Hippocampal formation (tissue), 2 donors: ENCODE measurements around the gene HSPD1.

ENCODE experiments used
- DNase-seq, 2 donors: peaks; one replicate each; lab custom pipeline; 2025; lab: John Stamatoyannopoulos, UW

Gene HSPD1

GRCh38 chr2:197499594-197500502 is at the start of gene HSPD1, which contains the start of gene HSPE1:
Gene HSPD1 (minus strand): TSS chr2:197499840. CDS start chr2:197498848, 992 bp downstream.
Gene HSPE1 (plus strand): TSS chr2:197500379. CDS start chr2:197500437, 58 bp downstream.
- DNase-seq: peak; percentile 97 to 98

GRCh38 chr2:197548582-197548981 is 48.9 kb upstream of the HSPD1 start:
- DNase-seq: no peak

GRCh38 chr2:197547163-197547900 is 47.7 kb upstream of the HSPD1 start:
- no peak for DNase-seq

GRCh38 chr2:197543206-197543605 is 43.6 kb upstream of the HSPD1 start:
- DNase-seq: no peak

GRCh38 chr2:197539734-197540133 is 40.1 kb upstream of the HSPD1 start:
- no peak for DNase-seq

GRCh38 chr2:197538412-197538811 is 38.8 kb upstream of the HSPD1 start:
- DNase-seq: no peak

- no peak for DNase-seq
Observed at GRCh38 chr2:197517150-197517549, 17.5 kb upstream of the HSPD1 start.

DNA sequence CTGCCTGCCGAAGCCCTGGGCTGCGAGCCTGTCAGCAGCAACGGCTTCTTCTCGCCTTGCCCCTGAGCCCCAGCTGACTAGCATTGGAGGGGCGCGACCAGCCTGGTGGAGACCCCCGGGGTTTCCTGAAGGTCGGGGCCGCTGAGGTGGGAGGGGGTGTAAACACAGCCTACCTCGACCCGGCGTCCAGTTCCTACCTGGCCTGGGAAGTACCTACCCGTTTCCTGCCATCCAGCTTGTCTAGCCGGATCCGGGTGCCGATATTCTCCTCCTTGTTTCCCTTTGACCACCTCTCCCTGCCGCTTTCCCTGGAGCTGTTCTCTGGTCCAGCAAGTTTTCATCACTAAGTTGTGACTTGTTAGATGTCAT is 16.7 kb upstream of the HSPD1 start:
- peak in 1 of 2 donors; percentile 30 for DNase-seq

DNA sequence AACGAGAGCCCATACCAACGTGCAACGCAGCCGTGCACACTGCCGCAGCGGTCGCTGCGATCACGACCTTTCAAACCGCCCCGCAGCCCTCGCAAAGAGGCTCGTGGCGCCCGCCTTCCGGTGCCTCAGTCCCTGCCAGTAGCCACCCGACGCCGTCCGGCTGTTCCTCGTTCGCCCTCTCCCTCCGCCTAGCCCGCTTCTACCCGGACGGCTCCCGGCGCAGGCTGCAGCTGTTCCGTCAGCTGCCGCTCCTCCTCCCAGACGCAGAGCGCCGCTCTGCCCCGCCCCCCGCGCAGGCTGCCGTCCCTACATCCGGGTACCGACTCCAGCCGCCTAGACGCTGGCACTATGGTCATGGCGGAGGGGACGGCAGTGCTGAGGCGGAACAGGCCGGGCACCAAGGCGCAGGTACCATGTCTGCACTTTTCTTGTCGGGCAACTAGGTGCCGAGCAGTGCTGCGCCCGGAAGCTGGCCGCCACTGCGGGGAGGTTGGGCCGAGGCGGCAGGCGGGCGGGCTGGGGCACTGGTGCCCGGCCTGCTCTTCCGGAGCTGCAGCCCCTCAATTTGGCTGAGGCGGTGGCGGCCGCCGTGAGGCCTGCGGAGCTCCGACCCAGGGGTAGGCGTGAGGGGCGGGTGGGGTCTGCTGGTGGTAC is 16.2 kb upstream of the HSPD1 start, which contains the start of gene MOB4:
Gene MOB4 (plus strand): TSS at position 328 of the 654 bp plus-strand sequence. CDS start 21 bp downstream, at position 349.
- DNase-seq: peak; percentile 95 to 96

DNA sequence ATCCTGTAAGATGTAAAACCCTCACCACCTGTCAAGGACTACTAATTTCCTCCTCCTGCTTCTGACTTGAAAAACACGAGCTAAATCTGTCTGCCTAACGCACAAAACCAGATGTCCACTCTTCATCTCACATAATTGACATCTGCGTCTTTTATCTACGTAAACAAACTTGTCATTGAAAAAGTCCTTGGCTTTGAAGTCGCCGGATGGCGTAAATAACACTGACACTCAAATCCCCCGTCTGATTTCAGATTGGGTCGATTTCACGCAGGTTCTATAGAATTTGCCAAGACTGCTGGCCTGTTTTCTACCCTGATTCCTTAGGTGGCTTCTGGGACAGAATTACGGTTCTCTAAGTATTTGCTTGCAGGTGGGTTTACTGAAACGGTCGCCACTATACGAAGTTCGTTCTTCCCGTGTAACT is 15.7 kb upstream of the HSPD1 start:
- DNase-seq: peak in 1 of 2 donors; percentile 73

DNA sequence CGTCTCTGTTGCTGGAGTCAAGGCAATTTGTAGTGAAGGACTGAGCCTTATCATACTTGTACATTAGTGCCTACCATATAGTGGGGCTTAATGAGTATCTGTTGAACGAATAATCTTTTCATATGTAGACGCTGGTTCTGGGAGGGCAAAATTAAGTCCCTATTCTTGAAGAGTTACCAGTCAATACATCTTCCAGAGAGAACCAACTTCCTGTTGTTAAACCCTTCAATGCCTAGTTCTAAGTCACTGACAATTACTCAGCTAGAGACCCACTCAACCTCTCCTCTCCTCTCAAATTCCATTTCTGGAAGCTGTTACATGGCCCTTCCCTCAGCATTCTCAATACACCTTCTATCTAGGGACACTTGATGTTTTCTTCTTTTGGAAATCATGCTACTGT is 15.1 kb upstream of the HSPD1 start:
- no peak for DNase-seq

DNA sequence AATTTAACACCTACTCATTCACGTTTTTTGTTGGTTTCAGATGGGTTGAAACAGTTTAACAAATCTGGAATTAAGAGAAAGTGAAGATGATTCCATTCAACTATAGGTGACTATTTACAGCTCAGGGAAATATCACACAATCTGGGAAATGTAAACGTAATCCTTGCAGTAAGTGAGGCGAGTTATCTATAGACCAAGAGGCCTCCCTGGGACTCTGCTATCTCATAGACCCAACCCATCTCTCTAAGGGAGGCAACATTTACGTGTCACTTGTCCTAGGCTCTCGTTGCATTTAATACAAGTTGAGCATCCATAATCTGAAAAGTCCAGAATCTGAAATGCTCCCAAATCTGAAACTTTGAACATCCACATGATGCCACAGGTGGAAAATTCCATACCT is 14.3 kb upstream of the HSPD1 start:
- DNase-seq: no peak

DNA sequence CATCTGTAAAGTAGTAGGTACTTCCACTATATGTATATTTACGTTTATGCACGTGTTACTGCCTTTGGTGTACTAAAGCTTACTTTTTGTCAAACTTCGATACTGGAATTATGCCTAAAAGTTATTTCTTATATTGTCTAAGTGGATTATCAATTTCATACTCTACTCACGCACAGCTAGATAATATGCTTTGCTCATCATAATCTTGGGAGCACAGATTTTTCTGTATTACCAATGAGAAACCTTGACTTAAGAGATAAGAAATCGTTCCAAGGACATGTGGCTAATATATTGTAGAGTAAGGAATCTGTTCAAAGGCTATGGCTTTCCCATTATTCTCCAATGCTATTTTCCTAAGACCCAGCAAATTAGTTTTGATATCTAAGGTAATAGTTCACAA is 7.0 kb upstream of the HSPD1 start:
- no peak for DNase-seq

GRCh38 chr2:197504512-197504911 is 4.9 kb upstream of the HSPD1 start:
- no peak for DNase-seq

DNA sequence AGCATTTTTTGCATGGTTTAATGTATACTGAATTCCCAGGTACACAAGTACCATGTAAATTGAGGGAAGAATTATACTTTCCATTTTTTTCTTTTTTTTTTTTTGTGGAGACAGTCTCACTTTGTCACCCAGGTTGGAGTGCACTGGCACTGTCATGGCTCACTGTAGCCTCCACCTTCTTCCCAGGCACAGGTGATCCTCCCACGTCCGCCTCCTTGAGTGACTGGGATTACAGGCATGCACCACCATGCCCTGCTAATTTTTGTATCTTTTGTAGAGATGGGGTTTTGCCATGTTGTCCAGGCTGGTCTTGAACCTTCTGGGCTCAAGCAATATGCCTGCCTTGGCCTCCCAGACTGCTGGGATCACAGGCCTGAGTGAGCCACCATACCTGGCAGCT is 4.4 kb upstream of the HSPD1 start:
- DNase-seq: no peak

- no peak for DNase-seq
Observed at GRCh38 chr2:197502685-197503084, 3.0 kb upstream of the HSPD1 start.

- no peak for DNase-seq
Observed at GRCh38 chr2:197502201-197502600, 2.6 kb upstream of the HSPD1 start.

DNA sequence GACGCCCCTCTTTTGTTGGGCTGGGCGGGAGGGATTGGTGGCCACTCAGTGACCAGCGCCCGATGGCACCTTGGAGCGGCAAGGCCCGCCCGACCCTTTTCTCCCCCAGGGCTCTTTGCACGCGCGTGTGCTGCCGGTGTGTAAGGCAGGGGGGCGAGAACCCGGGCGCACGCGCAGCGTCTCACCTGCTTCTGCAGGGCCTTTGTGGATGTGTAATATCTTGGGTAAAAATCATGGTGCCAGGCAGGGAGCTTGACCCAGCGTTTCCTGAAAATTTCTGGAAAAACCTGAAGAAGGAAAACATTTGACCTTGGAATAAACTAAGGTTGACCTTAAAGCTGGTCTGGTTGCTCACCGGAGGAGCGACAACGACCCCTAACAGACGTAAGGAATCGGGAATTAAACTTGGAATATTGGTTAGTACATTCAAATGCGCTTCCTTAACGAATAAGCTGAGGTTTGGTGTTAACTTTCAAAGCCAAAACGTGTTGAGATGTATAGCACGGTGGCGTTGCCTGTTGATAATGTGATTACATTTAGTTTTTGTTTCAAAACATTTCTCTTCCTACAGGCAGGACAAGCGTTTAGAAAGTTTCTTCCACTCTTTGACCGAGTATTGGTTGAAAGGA is 977 bp upstream of the HSPD1 start:
- no peak for DNase-seq

DNA sequence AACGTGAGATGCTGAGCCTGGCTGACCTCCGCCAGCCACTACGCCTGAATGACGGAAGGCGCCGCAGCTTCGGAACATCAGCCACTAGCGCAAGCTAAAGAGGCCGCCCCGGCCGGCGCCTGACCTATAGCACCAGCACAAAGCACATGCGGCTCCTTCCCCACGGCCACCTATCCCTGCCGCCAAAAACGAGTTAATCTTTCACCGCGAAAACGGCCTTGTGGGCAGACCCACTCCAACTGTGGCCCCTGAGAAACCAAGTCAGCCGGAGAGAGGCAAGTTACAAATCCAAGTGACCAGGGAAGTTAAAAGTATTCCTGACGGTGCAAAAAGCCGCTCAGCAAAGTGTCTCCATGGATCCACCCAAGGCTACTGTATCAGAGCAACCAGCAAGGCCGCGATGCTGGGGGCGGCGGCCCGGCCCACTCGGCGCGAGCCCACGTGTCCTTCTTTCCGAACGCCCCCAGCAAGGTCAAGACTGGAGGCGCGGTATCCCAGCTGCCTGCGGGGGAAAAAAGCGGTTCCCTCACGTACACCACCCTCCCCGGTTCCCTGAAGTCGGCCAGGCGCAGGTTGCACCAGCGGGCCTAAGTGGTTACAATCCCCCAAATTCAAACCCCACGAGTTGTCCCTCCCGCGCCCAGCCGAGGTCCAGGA is 575 bp downstream of the HSPD1 start:
- peak; percentile 33 to 61 for DNase-seq

- no peak for DNase-seq
Observed at GRCh38 chr2:197498235-197498936, 1.3 kb downstream of the HSPD1 start.

GRCh38 chr2:197497326-197497725 is 2.3 kb downstream of the HSPD1 start:
- no peak for DNase-seq
